Transverse colon (tissue), 4 donors: ENCODE data around the gene FMC1.

Source experiments
- CTCF ChIP-seq, 5 experiments: fragments of 200-600 bp in 3 of 5; fragments of 450-650 bp in 2 of 5; sonication (generic) in 3 of 5; IDR thresholded peaks; 1 replicate in 2 of 5; 2 replicates in 3 of 5; pipeline ENCODE4 v1.5.1; 2016 to 2017; ENCODE audit warnings: antibody characterized with exemption in 5 of 5, inconsistent platforms in 3 of 5, mild to moderate bottlenecking in 2 of 5, moderate library complexity in 1 of 5
- POLR2A ChIP-seq: fragments of 450-650 bp; IDR thresholded peaks from one replicate; pipeline ENCODE4 v1.6.1; 2016; ENCODE audit warnings: antibody characterized with exemption, mild to moderate bottlenecking, moderate library complexity
- POLR2AphosphoS5 ChIP-seq, 3 donors: sonication (generic); formaldehyde crosslinking; IDR thresholded peaks; one replicate each; pipeline ENCODE4 v1.6.1; 2016; ENCODE audit warnings: antibody characterized with exemption in 3 of 3

GRCh38 chr7:139334399-139335150 is 6.6 kb upstream of the FMC1 start:
- no peak for TF ChIP-seq CTCF (IDR thresholded peaks at IDR 0.05)
- TF ChIP-seq POLR2AphosphoS5 (IDR thresholded peaks at IDR 0.05) = no peak
- TF ChIP-seq POLR2A = no peak
